GM12878 (cell line): ENCODE data around the gene ADIG. TPM values are rescaled to one million over a fixed set of nuclear protein-coding genes. Genes with fewer than 3 reads are reported as not detected.

ENCODE experiments used
- ATAC-seq: fragments of 200-7000 bp; cut with Tn5 transposase; 3 replicates; pipeline ENCODE4 v1.9.1; 2020; ENCODE audit warnings: mild to moderate bottlenecking, moderate library complexity
- BruUV-seq: library from RNA; stranded (reverse); fragments of 400-500 nt; replicated peaks from 2 replicates; lab custom pipeline; 2021; lab: Mats Ljungman, UMichigan
- CTCF ChIA-PET: fragments of 300-600 bp; sonication (Branson Sonifier 250); formaldehyde crosslinking; extraction: SDS; loops from one replicate; lab custom pipeline; 2021; ENCODE audit warnings: inconsistent platforms; lab: Yijun Ruan, JAX
- POLR2A ChIA-PET: fragments of 350-600 bp; formaldehyde crosslinking; extraction: SDS; loops from one replicate; lab custom pipeline; 2021; ENCODE audit warnings: inconsistent platforms; lab: Charles Lee
- RAD21 ChIA-PET: fragments of 300-600 bp; sonication (Branson Sonifier 250); formaldehyde crosslinking; loops from one replicate; lab custom pipeline; 2023; ENCODE audit warnings: antibody characterized with exemption; ENCODE audit not compliant: unreplicated experiment; lab: Charles Lee
- SMC1A ChIA-PET: fragments of 300-600 bp; sonication (Branson Sonifier 250); formaldehyde crosslinking; loops from one replicate; lab custom pipeline; 2023; ENCODE audit not compliant: unreplicated experiment, uncharacterized antibody; lab: Charles Lee
- DNase-seq: peaks from one replicate; pipeline ENCODE4 v3.0.0-alpha.2; 2011; ENCODE audit warnings: low read depth, low spot score
- FAIRE-seq: peaks from 3 replicates; lab custom pipeline; 2011; peaks lifted over from hg19 to GRCh38; lab: Jason Lieb, UNC
- H2AFZ ChIP-seq: 2 replicates; pipeline ENCODE4 v1.6.0; 2011; ENCODE audit warnings: low read depth, low read length, control low read depth; ENCODE audit not compliant: control insufficient read depth
- H3K27ac ChIP-seq: 2 replicates; pipeline ENCODE4 v1.5.1; 2011; ENCODE audit warnings: control low read depth; ENCODE audit not compliant: control insufficient read depth, insufficient read depth
- H3K27me3 ChIP-seq, 2 experiments: replicated peaks in 1 of 2; 2 replicates each; pipeline versions ENCODE4 v1.6.0 to v1.6.1; 2011; ENCODE audit warnings: low read length in 1 of 2; ENCODE audit not compliant: control insufficient read depth in 2 of 2, insufficient read depth in 2 of 2
- H3K36me3 ChIP-seq, 2 experiments: 2 replicates each; pipeline ENCODE4 v1.5.1; 2011; ENCODE audit warnings: low read length in 1 of 2; ENCODE audit not compliant: control insufficient read depth in 2 of 2, insufficient read depth in 2 of 2
- H3K4me1 ChIP-seq: 2 replicates; pipeline ENCODE4 v1.6.1; 2011; ENCODE audit warnings: mild to moderate bottlenecking, low read length, moderate library complexity, mixed read lengths; ENCODE audit not compliant: control insufficient read depth, insufficient read depth
- H3K4me2 ChIP-seq: 2 replicates; pipeline ENCODE4 v1.6.0; 2011; ENCODE audit warnings: control low read depth; ENCODE audit not compliant: control insufficient read depth, insufficient read depth
- H3K4me3 ChIP-seq: fragments of 200-600 bp; sonication (generic); 2 replicates; pipeline ENCODE4 v1.5.1; 2016
- H3K79me2 ChIP-seq: 2 replicates; pipeline ENCODE4 v1.6.0; 2011; ENCODE audit warnings: low read length; ENCODE audit not compliant: control insufficient read depth, insufficient read depth
- H3K9ac ChIP-seq: 2 replicates; pipeline ENCODE4 v1.8.0; 2011; ENCODE audit warnings: low read length, control low read depth, mixed read lengths; ENCODE audit not compliant: control insufficient read depth, insufficient read depth
- H3K9me3 ChIP-seq: replicated peaks from 3 replicates; pipeline ENCODE4 v1.5.1; 2011; ENCODE audit warnings: mild to moderate bottlenecking, low read length; ENCODE audit not compliant: control insufficient read depth, insufficient read depth
- H4K20me1 ChIP-seq: 2 replicates; pipeline ENCODE4 v1.6.0; 2011; ENCODE audit not compliant: control insufficient read depth, insufficient read depth
- ATF3 ChIP-seq: IDR thresholded peaks from 2 replicates; pipeline ENCODE4 v1.6.1; 2011; ENCODE audit warnings: low read depth, mild to moderate bottlenecking, low read length, moderate library complexity, borderline replicate concordance; ENCODE audit errors: extremely low read depth
- BCLAF1 ChIP-seq: fragments of 450-650 bp; IDR thresholded peaks from 2 replicates; pipeline ENCODE4 v1.6.1; 2017; ENCODE audit warnings: antibody characterized with exemption, mild to moderate bottlenecking, moderate library complexity
- CEBPZ ChIP-seq: fragments of 150-350 bp; IDR thresholded peaks from 2 replicates; pipeline ENCODE4 v1.6.1; 2016; ENCODE audit warnings: low read depth, low read length
- CHD1 ChIP-seq: IDR thresholded peaks from 2 replicates; pipeline ENCODE4 v1.6.1; 2012; ENCODE audit warnings: low read depth, low read length, improper control_type of control experiment
- FOXK2 ChIP-seq: fragments of 450-650 bp; IDR thresholded peaks from 2 replicates; pipeline ENCODE4 v1.6.1; 2017; ENCODE audit warnings: mild to moderate bottlenecking, moderate library complexity
- IKZF1 ChIP-seq: fragments of 450-650 bp; conservative IDR thresholded peaks from 2 replicates; pipeline ENCODE4 v1.6.1; 2017; ENCODE audit warnings: antibody characterized with exemption, mild to moderate bottlenecking
- IRF5 ChIP-seq: fragments of 450-650 bp; IDR thresholded peaks from 2 replicates; pipeline ENCODE4 v1.6.1; 2017; ENCODE audit warnings: borderline replicate concordance
- NRF1 ChIP-seq: conservative IDR thresholded peaks from 2 replicates; pipeline ENCODE4 v1.6.1; 2011; ENCODE audit warnings: mild to moderate bottlenecking, low read depth, low read length, improper control_type of control experiment
- POLR2AphosphoS2 ChIP-seq: IDR thresholded peaks from 2 replicates; pipeline ENCODE4 v1.6.1; 2011; ENCODE audit warnings: low read depth, mild to moderate bottlenecking, low read length, improper control_type of control experiment, moderate library complexity
- RB1 ChIP-seq: fragments of 450-650 bp; formaldehyde crosslinking; IDR thresholded peaks from 2 replicates; pipeline ENCODE4 v1.6.1; 2017; ENCODE audit warnings: mild to moderate bottlenecking, borderline replicate concordance
- RCOR1 ChIP-seq: conservative IDR thresholded peaks from 2 replicates; pipeline ENCODE4 v1.6.1; 2012; ENCODE audit warnings: low read depth, low read length, improper control_type of control experiment
- RELB ChIP-seq: fragments of 450-650 bp; IDR thresholded peaks from 2 replicates; pipeline ENCODE4 v1.6.1; 2017; ENCODE audit warnings: low read depth, mild to moderate bottlenecking, moderate library complexity
- STAT3 ChIP-seq: IDR thresholded peaks from 2 replicates; pipeline ENCODE4 v1.6.1; 2011; ENCODE audit warnings: low read depth, low read length, improper control_type of control experiment
- YBX1 ChIP-seq: fragments of 450-650 bp; IDR thresholded peaks from 2 replicates; pipeline ENCODE4 v1.6.1; 2016; ENCODE audit warnings: antibody characterized with exemption
- WGBS: methylation state at CpG from one replicate; pipeline ENCODE4 v1.1.6; 2016; ENCODE audit warnings: low lambda C conversion rate; ENCODE audit not compliant: insufficient replicate concordance, insufficient coverage; ENCODE audit errors: missing lambda C conversion rate; 5-methylcytosine and 5-hydroxymethylcytosine counted together
- in situ Hi-C: fragments of 300-500 bp; cut with MboI; formaldehyde crosslinking; loops from 9 replicates; pipeline ENCODE4 v1.14.3; 2018; ENCODE audit warnings: mixed read lengths
- intact Hi-C: fragments of 100-400 bp; cut with micrococcal nuclease; formaldehyde crosslinking; loops from one replicate; pipeline ENCODE4 v1.14.2; 2022; ENCODE audit not compliant: unreplicated experiment
- polyA plus RNA-seq, 11 experiments: library from polyadenylated mRNA; depleted of rRNA in 4 of 11; unstranded in 6 of 11; stranded (reverse) in 5 of 11; fragments of >200 nt; fragmentation: Nextera tagmentation in 4 of 11; fragmentation: Illumina TruSeq in 1 of 11; extraction: Ambion mirVana in 4 of 11; extraction: Trizol in 1 of 11; gene quantifications; 1 replicate in 1 of 11; 2 replicates in 10 of 11; pipeline versions ENCODE4 v1.2.1 to v1.2.3, GENCODE V29; 2011 to 2016; ENCODE audit warnings: inconsistent platforms in 2 of 11, missing spikeins in 2 of 11, low read depth in 1 of 11
- total RNA-seq, 4 experiments: library from RNA; depleted of rRNA in 3 of 4; stranded (reverse); fragments of >200 nt in 3 of 4; fragmentation: Illumina TruSeq in 1 of 4; extraction: Trizol in 1 of 4; gene quantifications; 2 replicates each; pipeline versions ENCODE4 v1.2.1 to v1.2.3, GENCODE V29; 2013 to 2021

The ADIG gene
- total and polyA plus RNA-seq, 10 of the 15 experiments (the other 5 are each of a cell fraction or from before 2014, with no cell fraction given): not detected

- no peak for TF ChIP-seq CEBPZ
Measured at GRCh38 chr20:38604873-38605303, 23.9 kb downstream of the ADIG start (continued).

- no peak overlapping the region for H3K4me3 ChIP-seq
- FAIRE-seq: no peak
- no peak for TF ChIP-seq ATF3
- no peak for TF ChIP-seq IRF5
- no peak for TF ChIP-seq YBX1
- no peak for TF ChIP-seq IKZF1
- no peak for TF ChIP-seq RELB
- no peak for TF ChIP-seq CHD1
- TF ChIP-seq STAT3: no peak
- TF ChIP-seq NRF1: no peak
- no peak for TF ChIP-seq RB1
- no peak for TF ChIP-seq BCLAF1
- TF ChIP-seq RCOR1: no peak
- no peak for TF ChIP-seq FOXK2
- no peak for TF ChIP-seq POLR2AphosphoS2
Measured at GRCh38 chr20:38607351-38607750, 26.4 kb downstream of the ADIG start.

More at GRCh38 chr20:38607351-38607750, 26.4 kb downstream of the ADIG start:
- ChIA-PET RAD21 (no interaction called here), CTCF (no interaction called here), SMC1A (no interaction called here), POLR2A (no interaction called here)
- Histone ChIP-seq H3K9me3 (no peaks in the 10 kb centered on the region), H3K9ac (no peak overlapping the region), H3K79me2 (no peaks in the 10 kb centered on the region), H3K36me3 (no peaks in the 10 kb centered on the region), H2AFZ (no peak overlapping the region), H3K27ac (no peak overlapping the region), H4K20me1 (no peaks in the 10 kb centered on the region), H3K27me3 (peaks cover 0 to 3% of the 10 kb centered on the region in 2 experiments; a peak in 2 of 4 replicates), H3K4me1 (no peaks in the 10 kb centered on the region), H3K4me2 (no peak overlapping the region)
- intact Hi-C loops (no loop called here), in situ Hi-C loops (no loop called here)
- 63% methylated on average over 12 of the region's 12 CpGs for WGBS
- no TSS peak for BruUV-seq
- DNase-seq (no peak), ATAC-seq (no peak)
